Erythroblast (primary cell): ENCODE results near the gene CFAP92.

Source experiments
- GATA1 ChIP-seq: IDR thresholded peaks from 2 replicates; pipeline ENCODE4 v1.6.1; 2011; ENCODE audit warnings: low read depth, mild to moderate bottlenecking, control low read depth, low read length, moderate library complexity
- POLR2A ChIP-seq: IDR thresholded peaks from 2 replicates; pipeline ENCODE4 v1.6.1; 2011; ENCODE audit warnings: mild to moderate bottlenecking, low read length

GRCh38 chr3:128950223-128950938, 43.5 kb downstream of the CFAP92 start:
- TF ChIP-seq POLR2A (no peak), GATA1 (no peak)
